Vagina (tissue), 2 donors: Measurements from ENCODE around the gene NOP53.

Source experiments
- POLR2A ChIP-seq, 2 donors: fragments of 450-650 bp; IDR thresholded peaks; one replicate each; pipeline ENCODE4 v1.6.1; 2017; ENCODE audit warnings: antibody characterized with exemption in 2 of 2, mild to moderate bottlenecking in 2 of 2, moderate library complexity in 2 of 2
- TF ChIP-seq, protein P1 (sequence below), 3 experiments: fragments of 450-650 bp in 2 of 3; fragments of 200-600 bp in 1 of 3; sonication (generic) in 1 of 3; IDR thresholded peaks; one replicate each; pipeline ENCODE4 v1.5.1; 2017 to 2019; ENCODE audit warnings: antibody characterized with exemption in 3 of 3, mild to moderate bottlenecking in 2 of 3, moderate library complexity in 2 of 3

DNA sequence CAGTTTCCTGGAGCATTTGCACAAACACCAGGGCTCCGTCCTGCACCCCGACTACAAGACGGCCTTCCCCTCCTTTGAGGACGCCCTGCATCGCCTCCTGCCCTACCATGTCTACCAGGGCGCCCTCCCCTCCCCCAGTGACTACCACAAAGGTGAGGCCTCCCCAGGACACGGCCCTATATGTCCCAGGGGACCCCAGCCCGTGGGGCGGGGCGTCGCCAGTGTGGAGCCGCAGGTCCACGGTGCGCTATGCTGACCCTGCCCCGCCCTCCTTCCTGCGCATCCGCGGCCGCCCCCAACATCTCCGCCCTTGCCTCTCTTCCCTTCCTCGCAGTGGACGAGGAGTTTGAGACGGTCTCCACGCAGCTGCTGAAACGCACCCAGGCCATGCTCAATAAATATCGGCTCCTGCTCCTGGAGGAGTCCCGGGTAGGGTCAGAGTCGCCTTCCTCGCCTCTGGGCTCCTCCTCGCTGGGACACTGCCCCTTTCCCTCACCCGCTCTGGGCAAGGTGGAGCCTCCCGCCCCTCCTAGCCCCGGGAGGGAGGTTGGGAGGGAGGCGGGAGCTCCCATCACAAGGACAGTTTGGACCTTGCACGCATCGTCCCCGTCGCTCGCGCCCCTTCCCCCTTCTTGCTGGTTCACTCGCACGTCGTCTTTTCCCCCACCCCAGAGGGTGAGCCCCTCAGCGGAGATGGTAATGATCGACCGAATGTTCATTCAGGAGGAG lies 46.6 kb upstream of the NOP53 start:
- TF ChIP-seq, protein P1, sequence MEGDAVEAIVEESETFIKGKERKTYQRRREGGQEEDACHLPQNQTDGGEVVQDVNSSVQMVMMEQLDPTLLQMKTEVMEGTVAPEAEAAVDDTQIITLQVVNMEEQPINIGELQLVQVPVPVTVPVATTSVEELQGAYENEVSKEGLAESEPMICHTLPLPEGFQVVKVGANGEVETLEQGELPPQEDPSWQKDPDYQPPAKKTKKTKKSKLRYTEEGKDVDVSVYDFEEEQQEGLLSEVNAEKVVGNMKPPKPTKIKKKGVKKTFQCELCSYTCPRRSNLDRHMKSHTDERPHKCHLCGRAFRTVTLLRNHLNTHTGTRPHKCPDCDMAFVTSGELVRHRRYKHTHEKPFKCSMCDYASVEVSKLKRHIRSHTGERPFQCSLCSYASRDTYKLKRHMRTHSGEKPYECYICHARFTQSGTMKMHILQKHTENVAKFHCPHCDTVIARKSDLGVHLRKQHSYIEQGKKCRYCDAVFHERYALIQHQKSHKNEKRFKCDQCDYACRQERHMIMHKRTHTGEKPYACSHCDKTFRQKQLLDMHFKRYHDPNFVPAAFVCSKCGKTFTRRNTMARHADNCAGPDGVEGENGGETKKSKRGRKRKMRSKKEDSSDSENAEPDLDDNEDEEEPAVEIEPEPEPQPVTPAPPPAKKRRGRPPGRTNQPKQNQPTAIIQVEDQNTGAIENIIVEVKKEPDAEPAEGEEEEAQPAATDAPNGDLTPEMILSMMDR (IDR thresholded peaks at IDR 0.05) = no peak
- TF ChIP-seq POLR2A (IDR thresholded peaks at IDR 0.05) = no peak
